A549 (cell line): ENCODE data around the gene FOLR1.

Experiments used
- CBX2 ChIP-seq: fragments of 200-600 bp; sonication (generic); IDR thresholded peaks from 2 replicates; pipeline ENCODE4 v1.6.1; 2016; ENCODE audit warnings: low read depth, mild to moderate bottlenecking, borderline replicate concordance
- CTCF ChIP-seq: fragments of >200 bp; sonication (Bioruptor Twin); formaldehyde crosslinking; IDR thresholded peaks from 3 replicates; pipeline ENCODE4 v1.5.1; 2016
- JUNB ChIP-seq: fragments of >200 bp; sonication (Bioruptor Twin); formaldehyde crosslinking; IDR thresholded peaks from 2 replicates; pipeline ENCODE4 v1.6.1; 2016
- KDM5A ChIP-seq: fragments of 200-600 bp; sonication (generic); IDR thresholded peaks from 2 replicates; pipeline ENCODE4 v1.6.1; 2016; ENCODE audit warnings: antibody characterized with exemption, mild to moderate bottlenecking
- MAZ ChIP-seq: fragments of 150-350 bp; IDR thresholded peaks from 2 replicates; pipeline ENCODE4 v1.6.1; 2014; ENCODE audit warnings: antibody characterized with exemption, low read depth, low read length, borderline replicate concordance
- MYC ChIP-seq: IDR thresholded peaks from 2 replicates; pipeline ENCODE4 v1.6.1; 2012; ENCODE audit warnings: mild to moderate bottlenecking, inconsistent platforms, low read length, improper control_type of control experiment, borderline replicate concordance
- NFE2L2 ChIP-seq: fragments of 150-350 bp; conservative IDR thresholded peaks from 2 replicates; pipeline ENCODE4 v1.6.1; 2014; ENCODE audit warnings: low read length
- PBX3 ChIP-seq: IDR thresholded peaks from 2 replicates; pipeline ENCODE4 v1.6.1; 2012
- PHF8 ChIP-seq: fragments of 200-600 bp; sonication (generic); IDR thresholded peaks from 2 replicates; pipeline ENCODE4 v1.6.1; 2016; ENCODE audit warnings: low read depth, mild to moderate bottlenecking, antibody characterized with exemption, moderate library complexity, borderline replicate concordance
- RAD21 ChIP-seq, 2 experiments: fragments of >200 bp in 1 of 2; sonication (Bioruptor Twin) in 1 of 2; formaldehyde crosslinking in 1 of 2; IDR thresholded peaks in 1 of 2; conservative IDR thresholded peaks in 1 of 2; 2 replicates in 1 of 2; 3 replicates in 1 of 2; pipeline ENCODE4 v1.6.1; 2012 to 2018; ENCODE audit warnings: inconsistent platforms in 1 of 2
- RCOR1 ChIP-seq: fragments of 150-350 bp; IDR thresholded peaks from 2 replicates; pipeline ENCODE4 v1.6.1; 2014; ENCODE audit warnings: antibody characterized with exemption, low read length, low read depth
- SREBF2 ChIP-seq: fragments of 450-650 bp; IDR thresholded peaks from 2 replicates; pipeline ENCODE4 v1.6.1; 2014; ENCODE audit warnings: mild to moderate bottlenecking, moderate library complexity

- TF ChIP-seq CTCF, result no peak
- TF ChIP-seq KDM5A, result no peak
- TF ChIP-seq PHF8, result no peak
- TF ChIP-seq JUNB, result no peak
- no peak for TF ChIP-seq MAZ
- no peak for TF ChIP-seq NFE2L2
- no peak for TF ChIP-seq MYC
- no peak for TF ChIP-seq PBX3
- TF ChIP-seq SREBF2, result no peak
- no peak for TF ChIP-seq CBX2
- no peak for TF ChIP-seq RAD21 (conservative IDR thresholded peaks at IDR 0.05 in 1 of 2, IDR thresholded peaks at IDR 0.05 in 1 of 2)
- no peak for TF ChIP-seq RCOR1
Measured at GRCh38 chr11:72188267-72188666, 3.7 kb upstream of the FOLR1 start.
